GM15510 (cell line): ENCODE results near the gene KBTBD12.

Source experiments
- POLR2A ChIP-seq: IDR thresholded peaks from 3 replicates; pipeline ENCODE4 v1.6.1; 2011; ENCODE audit warnings: borderline replicate concordance; ENCODE audit not compliant: insufficient read length; ENCODE audit errors: extremely low read depth

Gene KBTBD12

DNA sequence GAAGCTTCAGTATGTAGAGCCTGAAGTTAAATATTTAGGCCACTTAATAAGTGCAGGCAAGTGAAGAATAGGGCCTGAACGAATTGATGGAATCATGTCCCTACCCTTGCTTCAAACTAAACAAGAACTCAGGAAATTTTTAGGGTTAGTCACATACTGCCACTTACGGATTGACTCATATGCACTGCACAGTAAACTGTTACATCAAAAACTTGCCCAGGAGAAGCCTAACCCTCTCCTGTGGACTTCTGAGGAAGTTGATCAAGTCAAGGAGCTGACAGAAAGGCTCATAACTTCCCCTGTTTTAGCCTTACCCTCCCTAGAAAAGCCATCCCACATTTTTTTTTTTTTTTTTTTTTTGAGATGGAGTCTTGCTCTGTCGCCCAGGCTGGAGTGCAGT lies 20.6 kb upstream of the KBTBD12 start:
- TF ChIP-seq POLR2A, result no peak

DNA sequence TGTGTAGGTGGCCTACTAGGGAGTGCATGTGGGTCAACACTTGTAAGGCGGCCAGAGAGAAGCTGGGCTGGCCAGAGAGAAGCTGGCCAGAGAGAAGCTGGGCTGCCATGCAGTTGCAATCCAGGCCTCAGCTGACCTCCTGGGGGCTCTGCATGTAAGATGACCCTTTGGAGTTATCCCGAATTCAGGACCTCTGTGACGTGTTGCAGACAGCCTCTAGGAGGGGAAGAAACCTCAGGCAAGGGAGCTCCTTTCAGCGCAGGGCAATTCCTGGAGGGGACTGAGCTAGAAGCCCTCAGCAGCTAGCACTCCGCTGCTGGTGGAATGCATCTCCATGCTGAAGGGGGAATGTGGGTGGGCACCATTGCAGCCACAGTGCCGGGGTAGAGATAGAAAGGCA lies 15.8 kb upstream of the KBTBD12 start:
- TF ChIP-seq POLR2A, result no peak

DNA sequence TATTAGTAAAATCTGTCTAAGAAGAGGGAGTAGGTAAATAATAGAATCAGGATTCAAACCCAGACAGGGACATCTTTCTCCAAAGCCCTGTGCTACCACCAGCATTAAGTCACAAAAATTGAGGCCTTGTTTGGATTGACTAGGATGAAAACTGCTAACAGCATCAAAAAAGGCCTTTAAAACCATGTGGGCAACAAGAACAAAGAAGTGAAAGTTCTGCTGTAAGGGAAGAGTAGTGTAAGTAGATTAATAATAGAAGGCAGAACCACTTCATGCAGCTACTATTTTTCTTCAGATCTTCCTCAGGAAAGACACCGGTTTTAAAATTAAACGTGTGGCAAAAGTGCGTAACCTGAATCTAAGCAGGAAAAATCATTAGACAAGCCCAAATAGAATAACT lies 15.3 kb upstream of the KBTBD12 start:
- TF ChIP-seq POLR2A, result no peak

DNA sequence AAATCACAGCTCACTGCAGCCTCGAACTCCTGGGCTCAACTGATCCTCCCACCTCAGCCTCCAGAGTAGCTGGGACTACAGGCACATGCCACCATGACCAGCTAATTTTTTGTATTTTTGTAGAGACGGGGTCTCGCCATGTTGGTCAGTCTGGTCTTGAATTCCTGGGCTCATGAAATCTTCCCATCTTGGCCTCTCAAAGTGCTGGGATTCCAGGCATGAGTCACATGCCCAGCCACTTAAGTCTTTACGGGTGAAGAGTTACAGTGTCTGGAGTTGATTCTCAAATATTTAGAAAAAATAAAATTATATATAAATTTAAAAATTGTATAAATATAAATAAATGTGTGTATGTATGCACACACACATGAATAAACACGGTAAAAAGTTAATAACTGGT lies 14.5 kb upstream of the KBTBD12 start:
- TF ChIP-seq POLR2A, result no peak

DNA sequence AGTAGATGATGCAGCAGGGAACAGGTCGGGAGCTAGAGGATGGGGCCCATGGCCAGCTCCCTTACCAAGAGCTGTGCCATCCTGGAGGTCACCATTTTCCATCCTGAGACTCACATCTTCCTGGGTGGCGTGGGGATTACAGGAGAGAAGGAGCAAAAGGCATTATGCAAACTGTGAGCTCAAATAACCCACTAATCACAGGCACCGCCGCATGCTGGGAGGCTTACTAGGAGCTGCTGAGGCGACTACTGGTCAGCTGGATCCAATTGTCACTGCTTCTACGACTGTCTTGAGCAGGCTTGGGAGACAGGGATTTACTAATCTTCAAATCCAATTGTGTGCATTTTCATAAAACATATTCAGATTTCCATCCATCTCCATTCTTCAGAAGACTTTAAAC lies 12.5 kb upstream of the KBTBD12 start:
- TF ChIP-seq POLR2A, result no peak

DNA sequence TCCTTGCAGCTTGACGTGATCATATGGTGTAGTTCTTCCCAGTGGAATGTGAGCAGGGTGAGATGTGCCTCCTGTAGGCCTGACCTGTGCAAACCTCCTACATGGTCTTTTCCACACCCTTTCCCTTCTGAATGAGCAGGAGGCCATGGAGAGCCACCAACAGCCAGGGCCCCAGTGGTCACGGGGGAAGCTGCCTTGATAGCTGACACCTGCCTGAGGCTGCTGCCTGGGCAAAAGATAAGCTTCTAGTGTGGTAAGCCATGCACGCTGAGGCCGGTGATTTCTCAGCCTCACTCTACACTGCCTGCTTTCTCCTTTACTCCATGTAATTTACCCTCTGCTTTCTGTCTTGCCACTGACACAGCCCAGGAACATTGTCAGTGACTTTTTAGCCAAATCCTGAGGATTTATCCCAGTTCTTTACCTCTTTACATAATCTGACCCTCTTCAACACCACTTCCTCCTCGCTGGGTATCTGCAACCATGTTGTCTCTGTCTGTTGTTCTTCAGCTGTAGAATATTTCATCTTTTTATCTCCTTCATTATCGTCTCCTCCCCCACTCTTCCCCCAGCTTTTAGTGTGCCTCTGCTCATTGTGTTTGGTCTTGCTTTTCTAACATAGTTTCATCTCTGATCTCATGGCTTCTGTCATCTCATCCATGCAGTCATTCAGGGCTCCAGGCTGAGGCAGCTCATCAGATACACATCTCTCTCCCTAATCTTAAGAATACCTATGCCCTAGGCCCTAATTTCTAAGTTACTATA lies 11.2 kb upstream of the KBTBD12 start:
- TF ChIP-seq POLR2A, result no peak

DNA sequence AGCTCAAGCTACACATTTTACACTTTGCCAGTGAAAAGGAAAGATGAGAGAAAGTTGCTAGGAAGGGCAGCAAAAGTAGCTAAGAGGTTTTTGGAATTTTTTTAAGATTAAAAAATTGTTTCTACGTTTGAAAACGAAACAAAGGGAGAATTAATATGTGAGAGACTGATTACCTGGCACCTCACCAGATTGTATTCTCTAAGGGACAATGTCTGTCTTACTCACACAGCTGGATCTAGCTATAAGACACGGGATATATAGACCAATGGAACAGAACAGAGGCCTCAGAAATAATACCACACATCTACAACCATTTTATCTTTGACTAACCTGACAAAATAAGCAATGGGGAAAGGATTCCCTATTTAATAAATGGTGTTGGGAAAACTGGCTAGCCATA lies 9.5 kb upstream of the KBTBD12 start:
- TF ChIP-seq POLR2A, result no peak

DNA sequence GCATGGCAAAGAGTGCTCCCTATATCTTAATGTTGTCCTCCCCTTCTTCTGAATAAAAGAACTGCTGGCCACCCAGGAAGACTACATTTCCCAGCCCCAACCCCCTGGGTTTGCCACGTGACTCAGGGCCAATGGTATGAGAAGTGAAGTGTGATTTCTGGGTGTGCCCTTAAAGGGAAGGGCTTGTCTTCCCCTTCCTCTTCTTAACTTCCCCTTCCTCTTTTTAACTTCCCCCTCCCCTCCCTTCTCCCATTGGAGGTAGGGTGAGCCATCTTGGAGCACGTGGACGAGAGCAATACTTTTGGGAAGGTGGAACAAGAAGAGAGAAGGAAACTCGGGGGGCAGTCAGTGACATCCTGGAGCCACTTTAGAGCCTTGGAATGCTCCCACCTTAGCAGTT lies 6.8 kb upstream of the KBTBD12 start:
- no peak for TF ChIP-seq POLR2A

DNA sequence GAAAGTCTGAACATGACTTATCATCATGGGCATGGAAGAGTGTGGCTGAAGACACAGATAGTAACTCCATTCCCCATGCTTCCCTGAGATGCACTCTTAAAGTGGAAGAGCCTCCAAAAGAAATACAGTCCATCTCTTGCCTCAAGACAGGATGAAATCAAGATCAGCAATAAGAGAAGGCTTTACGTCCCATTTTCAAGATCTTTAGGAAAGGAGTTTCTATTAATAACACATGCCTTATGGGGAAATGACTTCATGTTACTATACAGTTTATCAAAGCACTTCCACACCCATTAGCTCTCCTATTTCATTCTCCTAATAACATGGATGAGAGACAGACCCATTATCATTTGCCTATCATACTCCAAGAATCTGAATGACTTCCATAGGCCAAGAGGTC lies 6.1 kb upstream of the KBTBD12 start:
- no peak for TF ChIP-seq POLR2A

DNA sequence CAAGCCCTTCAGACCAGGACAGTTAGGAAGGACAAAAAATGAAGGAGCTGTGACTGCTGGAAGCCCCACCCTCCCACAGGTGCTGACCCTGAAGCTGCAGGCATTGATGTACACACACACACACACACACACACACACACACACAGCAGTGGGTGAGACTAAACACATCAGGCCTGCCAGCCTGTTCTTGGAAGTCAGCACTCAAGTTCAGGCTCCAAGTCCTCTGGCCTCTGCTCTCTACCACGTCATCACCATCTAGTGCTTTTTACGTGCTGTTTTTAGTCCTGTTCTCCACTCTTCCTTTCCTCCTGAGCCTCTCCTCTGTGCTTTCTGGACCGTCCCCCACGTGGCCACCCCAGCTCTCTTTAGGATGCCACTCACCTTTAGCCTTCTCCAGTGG lies 5.4 kb upstream of the KBTBD12 start:
- TF ChIP-seq POLR2A, result no peak

DNA sequence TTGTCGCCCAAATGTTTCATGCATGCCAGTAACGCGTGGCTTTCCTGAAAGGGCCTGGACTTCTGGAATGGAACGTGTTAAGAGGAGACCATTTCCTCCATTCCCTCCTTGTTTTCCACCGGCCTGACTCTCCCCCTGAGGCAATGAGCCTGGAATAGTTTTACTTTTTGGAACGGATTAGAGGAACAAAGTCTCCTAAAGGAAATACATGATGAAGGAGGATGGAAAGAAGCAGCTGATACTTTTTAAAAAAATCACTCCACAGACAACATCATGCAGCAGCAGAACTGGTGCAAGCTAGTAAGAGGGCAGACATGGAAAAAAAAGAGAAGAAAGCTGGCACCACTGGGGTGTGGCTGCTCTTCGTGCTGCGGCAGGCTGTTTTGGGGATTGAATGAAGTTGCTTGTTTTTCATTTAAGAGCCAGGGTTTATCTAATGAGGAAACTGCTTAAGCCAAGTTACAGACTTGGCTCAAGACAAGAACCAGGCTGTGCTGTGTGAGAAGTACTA lies 3.6 kb upstream of the KBTBD12 start:
- no peak for TF ChIP-seq POLR2A

DNA sequence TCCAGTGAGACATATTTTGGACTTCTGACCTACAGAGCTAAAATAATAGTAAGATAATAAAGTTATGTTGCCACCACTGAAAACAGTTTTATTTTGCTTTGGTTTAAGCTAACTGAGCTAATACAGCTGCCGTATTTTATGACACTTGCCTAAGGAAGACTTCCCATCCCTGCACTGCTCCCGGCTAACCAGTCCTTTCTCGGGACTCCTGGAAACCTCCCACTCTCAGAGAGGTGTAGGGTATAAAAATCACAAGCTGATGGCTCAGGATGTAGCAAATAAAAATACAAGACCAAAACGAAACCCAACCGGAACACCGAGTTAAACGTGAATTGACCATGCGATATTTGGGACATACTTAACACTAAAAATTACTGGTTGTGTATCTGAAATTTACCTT lies 448 bp upstream of the KBTBD12 start:
- TF ChIP-seq POLR2A, result no peak

DNA sequence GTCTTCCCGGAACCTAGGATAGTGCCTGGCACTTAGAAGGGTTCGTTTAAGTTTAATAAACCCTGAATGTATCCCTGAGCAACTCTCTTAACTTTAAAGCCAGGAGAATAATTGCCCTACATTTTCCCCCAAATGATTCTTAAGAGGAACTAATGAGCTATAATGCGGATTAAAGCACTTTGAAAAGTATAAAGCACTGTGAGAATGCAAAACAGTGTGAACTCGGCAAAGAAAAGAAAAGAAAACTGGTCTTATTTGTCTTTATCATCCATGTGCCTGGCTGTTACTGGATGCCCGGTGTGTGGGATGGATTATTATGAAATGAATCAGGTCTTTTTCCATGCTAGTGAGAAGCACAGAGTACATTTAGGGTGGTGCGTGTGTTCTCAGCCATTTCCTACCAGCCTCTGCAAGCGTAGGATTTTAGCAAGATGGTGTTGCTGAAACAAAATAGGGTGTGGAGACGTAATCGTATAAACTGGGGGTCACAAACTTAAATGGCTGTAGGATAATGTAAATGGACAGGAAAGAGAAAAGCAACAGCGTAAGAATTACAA lies 983 bp downstream of the KBTBD12 start:
- no peak for TF ChIP-seq POLR2A

DNA sequence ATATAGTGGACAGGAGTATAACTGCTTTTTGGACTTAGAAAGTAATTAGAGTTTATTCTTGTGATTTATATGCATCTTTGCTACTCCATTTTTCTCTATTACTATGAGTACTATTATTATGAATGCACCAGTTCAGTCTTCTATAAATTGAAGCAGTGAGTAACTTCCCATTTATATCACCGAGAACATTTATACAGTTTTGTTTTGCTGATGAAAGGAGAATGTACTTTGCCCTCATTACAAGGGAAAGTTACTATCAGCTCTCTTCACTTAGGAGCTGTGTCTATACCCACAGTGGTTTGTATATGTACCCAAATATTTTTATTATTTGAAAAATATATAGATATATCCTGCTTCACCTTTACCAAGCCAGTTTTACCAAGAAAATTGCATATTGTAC lies 5.7 kb downstream of the KBTBD12 start:
- TF ChIP-seq POLR2A, result no peak

DNA sequence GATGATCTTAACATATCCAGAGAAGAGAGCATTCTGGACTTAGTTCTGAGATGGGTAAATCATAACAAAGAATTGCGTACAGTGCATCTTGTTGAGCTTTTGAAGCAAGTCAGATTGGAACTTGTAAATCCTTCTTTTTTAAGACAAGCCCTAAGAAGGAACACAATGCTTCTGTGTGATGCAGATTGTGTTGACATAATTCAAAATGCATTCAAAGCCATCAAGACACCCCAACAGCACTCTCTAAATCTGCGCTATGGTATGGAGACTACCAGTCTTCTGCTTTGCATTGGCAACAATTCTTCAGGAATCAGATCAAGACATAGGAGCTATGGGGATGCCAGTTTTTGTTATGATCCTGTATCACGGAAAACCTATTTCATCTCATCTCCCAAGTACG lies 8.6 kb downstream of the KBTBD12 start:
- no peak for TF ChIP-seq POLR2A

DNA sequence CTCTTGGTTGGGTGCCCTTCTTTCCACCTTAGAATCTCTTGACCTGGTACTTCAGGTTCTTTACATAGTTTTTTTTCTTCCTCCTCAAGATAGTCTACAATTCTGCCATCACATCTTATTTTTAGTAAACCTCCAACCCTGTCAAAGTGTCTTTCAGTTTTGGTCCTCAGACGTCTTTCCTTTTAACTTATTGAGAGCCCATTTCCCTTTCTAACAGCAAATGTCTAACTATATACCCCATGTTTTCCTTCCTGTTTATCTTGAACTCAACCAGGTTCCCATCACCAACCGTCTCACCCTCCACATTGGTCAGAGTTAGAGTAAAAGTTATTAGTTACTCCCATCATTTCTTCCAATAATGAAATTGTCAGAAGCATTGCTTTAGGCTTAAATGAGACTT lies 10.4 kb downstream of the KBTBD12 start:
- TF ChIP-seq POLR2A, result no peak

DNA sequence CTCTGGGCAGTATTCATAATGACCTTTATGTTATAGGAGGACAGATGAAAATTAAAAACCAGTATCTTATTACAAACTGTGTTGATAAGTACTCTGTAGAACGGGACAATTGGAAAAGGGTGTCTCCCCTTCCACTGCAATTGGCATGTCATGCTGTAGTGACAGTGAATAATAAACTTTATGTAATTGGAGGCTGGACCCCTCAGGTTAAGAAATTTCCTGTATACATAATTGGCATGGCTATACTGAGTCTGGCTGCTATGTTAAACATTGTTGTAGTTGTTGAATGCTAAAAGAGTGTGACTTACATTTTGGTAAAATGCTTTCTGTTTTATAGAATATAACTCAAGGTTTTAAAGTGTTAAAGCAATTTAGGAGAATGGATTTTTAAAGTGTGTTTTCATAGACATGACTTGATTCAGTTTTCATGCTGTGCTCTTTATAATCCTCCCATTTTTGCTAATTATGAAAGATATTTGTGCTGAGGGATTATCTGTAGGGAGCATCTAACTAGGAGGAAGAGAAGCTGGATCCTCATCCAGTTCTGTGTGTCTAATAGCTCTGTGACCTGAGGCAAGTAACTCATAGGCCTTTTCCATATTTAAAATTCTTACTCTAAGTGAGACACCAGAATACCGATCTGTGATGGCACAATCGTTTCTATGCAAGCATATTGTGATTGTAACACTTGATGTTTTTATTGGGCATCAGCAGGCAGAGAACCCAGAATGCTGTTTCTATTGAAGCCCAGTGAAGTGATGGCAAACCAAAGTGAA lies 13.0 kb downstream of the KBTBD12 start:
- TF ChIP-seq POLR2A, result no peak
